CD4-positive, alpha-beta T cell (primary cell): ENCODE results near the gene AFG3L2. TPM values are rescaled to one million over a fixed set of nuclear protein-coding genes. Genes with fewer than 3 reads are reported as not detected.

ENCODE experiments used
- ATAC-seq: fragments of 200-7000 bp; cut with Tn5 transposase; one replicate; pipeline ENCODE4 v1.10.0; 2022; ENCODE audit warnings: mild to moderate bottlenecking; ENCODE audit not compliant: poor library complexity
- CTCF ChIA-PET: fragments of 350-600 bp; sonication (Branson Sonifier 250); formaldehyde crosslinking; loops from one replicate; lab custom pipeline; 2021; ENCODE audit warnings: antibody characterized with exemption, inconsistent platforms; lab: Charles Lee
- POLR2A ChIA-PET: fragments of 350-600 bp; sonication (Branson Sonifier 250); formaldehyde crosslinking; loops from one replicate; lab custom pipeline; 2021; ENCODE audit warnings: antibody characterized with exemption, inconsistent platforms; lab: Charles Lee
- DNase-seq, 14 experiments: peaks; one replicate each; pipeline ENCODE4 v3.0.0-alpha.2; 2013 to 2020; ENCODE audit warnings: mixed read lengths in 2 of 14
- H3K27ac ChIP-seq, 2 donors: one replicate each; pipeline versions ENCODE4 v1.5.1 to v1.7.0; 2013; ENCODE audit warnings: low read length in 2 of 2, low read depth in 1 of 2, mild to moderate bottlenecking in 1 of 2
- H3K27me3 ChIP-seq, 2 experiments: 1 replicate in 1 of 2; 2 replicates in 1 of 2; pipeline versions ENCODE4 v1.6.1 to v1.7.0; 2013; ENCODE audit warnings: low read length in 2 of 2, control low read depth in 1 of 2, mild to moderate bottlenecking in 1 of 2, moderate library complexity in 1 of 2; ENCODE audit not compliant: insufficient read depth in 2 of 2, control insufficient read depth in 1 of 2
- H3K36me3 ChIP-seq: one replicate; pipeline ENCODE4 v1.6.1; 2013; ENCODE audit warnings: low read length, control low read depth; ENCODE audit not compliant: insufficient read depth
- H3K4me1 ChIP-seq: one replicate; pipeline ENCODE4 v1.6.1; 2013; ENCODE audit warnings: low read length, control low read depth; ENCODE audit not compliant: insufficient read depth
- H3K4me3 ChIP-seq: one replicate; pipeline ENCODE4 v1.5.1; 2013; ENCODE audit warnings: mild to moderate bottlenecking, low read length, moderate library complexity
- H3K9me3 ChIP-seq, 2 experiments: 1 replicate in 1 of 2; 2 replicates in 1 of 2; pipeline versions ENCODE4 v1.6.1 to v1.7.0; 2013; ENCODE audit warnings: low read length in 2 of 2, mild to moderate bottlenecking in 2 of 2, control low read depth in 1 of 2, moderate library complexity in 1 of 2; ENCODE audit not compliant: control insufficient read depth in 1 of 2, insufficient read depth in 1 of 2
- H3K27ac Mint-ChIP-seq: one replicate; pipeline ENCODE4 v1.8.0; 2020; ENCODE audit warnings: mixed read lengths
- H3K27me3 Mint-ChIP-seq: one replicate; pipeline ENCODE4 v1.8.0; 2021; ENCODE audit warnings: mixed read lengths
- H3K36me3 Mint-ChIP-seq: one replicate; pipeline ENCODE4 v1.8.0; 2021; ENCODE audit warnings: low read depth, mixed read lengths
- H3K4me1 Mint-ChIP-seq: one replicate; pipeline ENCODE4 v1.8.0; 2021; ENCODE audit warnings: low read depth, mixed read lengths
- H3K4me3 Mint-ChIP-seq: one replicate; pipeline ENCODE4 v1.8.0; 2020; ENCODE audit warnings: mild to moderate bottlenecking, mixed read lengths
- H3K9me3 Mint-ChIP-seq: one replicate; pipeline ENCODE4 v1.8.0; 2020; ENCODE audit warnings: mixed read lengths
- CTCF ChIP-seq: fragments of 200-600 bp; IDR thresholded peaks from one replicate; pipeline ENCODE4 v1.8.0; 2022; ENCODE audit warnings: antibody characterized with exemption, mild to moderate bottlenecking
- intact Hi-C, 2 experiments: fragments of 100-400 bp; cut with DNase I in 1 of 2; cut with micrococcal nuclease in 1 of 2; formaldehyde crosslinking; loops; one replicate each; pipeline versions ENCODE4 v1.15.1 to v1.9.0; 2023 to 2025; cut with DNase I, micrococcal nuclease
- total RNA-seq, 174 experiments: library from RNA in 2 of 174; stranded (reverse) in 2 of 174; gene quantifications; one replicate each; pipeline ENCODE4 v1.2.3 and lab custom pipeline; 2021 to 2026

Gene AFG3L2
- total RNA-seq, 2 experiments from 2014 or later = 40.4 to 46.8 TPM

GRCh38 chr18:12324991-12325725 lies 51.9 kb downstream of the AFG3L2 start:
- ATAC-seq (no peak), DNase-seq (no peak)
- Mint-ChIP-seq H3K4me3 (no peak overlapping the region), H3K27ac (no peak overlapping the region), H3K4me1 (no peaks in the 10 kb centered on the region), H3K36me3 (peaks cover 55% of the 10 kb centered on the region), H3K27me3 (no peaks in the 10 kb centered on the region), H3K9me3 (no peaks in the 10 kb centered on the region)
- no peak overlapping the region for H3K4me3 ChIP-seq
- TF ChIP-seq CTCF = no peak
- POLR2A ChIA-PET = no interaction called here
- intact Hi-C loops = loop anchor here in 1 of 2 experiments (5.0 kb wide), 1 partner anchor 607 kb away; no protein-coding TSS in a partner anchor
- H3K27ac ChIP-seq = no peak overlapping the region
- peaks cover 0 to 9% of the 10 kb centered on the region in 2 experiments for H3K9me3 ChIP-seq
- H3K4me1 ChIP-seq = peaks cover 4% of the 10 kb centered on the region
- H3K36me3 ChIP-seq = peaks cover 43% of the 10 kb centered on the region
- CTCF ChIA-PET = no interaction called here
- H3K27me3 ChIP-seq = no peaks in the 10 kb centered on the region

- intact Hi-C loops = no loop called here
- ATAC-seq = no peak
- Mint-ChIP-seq H3K4me3 (no peak overlapping the region), H3K36me3 (peaks cover 18% of the 10 kb centered on the region), H3K27ac (no peak overlapping the region), H3K27me3 (no peaks in the 10 kb centered on the region), H3K4me1 (no peaks in the 10 kb centered on the region), H3K9me3 (no peaks in the 10 kb centered on the region)
- H3K9me3 ChIP-seq = peaks cover 0 to 9% of the 10 kb centered on the region in 2 experiments
- no peaks in the 10 kb centered on the region for H3K27me3 ChIP-seq
- no peaks in the 10 kb centered on the region for H3K4me1 ChIP-seq
- ChIA-PET POLR2A (no interaction called here), CTCF (interaction anchor here (0.6 kb wide), 1 partner anchor 1411 kb away, joined by 6 read pairs; no protein-coding TSS in a partner anchor)
- H3K27ac ChIP-seq = no peak overlapping the region
- no peak for TF ChIP-seq CTCF
- H3K4me3 ChIP-seq = no peak overlapping the region
- H3K36me3 ChIP-seq = peaks cover 15% of the 10 kb centered on the region
- no peak for DNase-seq
Measured at GRCh38 chr18:12321333-12321732, 55.7 kb downstream of the AFG3L2 start.

- ChIA-PET POLR2A (no interaction called here), CTCF (interaction anchor here (1.2 kb wide), 1 partner anchor 10 kb away, joined by 3 read pairs; no protein-coding TSS in a partner anchor)
- Histone ChIP-seq H3K4me3 (no peak overlapping the region), H3K36me3 (no peaks in the 10 kb centered on the region), H3K27me3 (no peaks in the 10 kb centered on the region), H3K27ac (no peak overlapping the region), H3K9me3 (no peaks in the 10 kb centered on the region), H3K4me1 (no peaks in the 10 kb centered on the region)
- no peaks in the 10 kb centered on the region for H3K9me3 Mint-ChIP-seq
- no peak for ATAC-seq
- no peak for TF ChIP-seq CTCF
- H3K4me1 Mint-ChIP-seq = no peaks in the 10 kb centered on the region
- no peak overlapping the region for H3K4me3 Mint-ChIP-seq
- H3K27ac Mint-ChIP-seq = no peak overlapping the region
- intact Hi-C loops = no loop called here
- DNase-seq = no peak
- H3K36me3 Mint-ChIP-seq = peaks cover 11% of the 10 kb centered on the region
- H3K27me3 Mint-ChIP-seq = no peaks in the 10 kb centered on the region
Measured at GRCh38 chr18:12318857-12319256, 58.2 kb downstream of the AFG3L2 start.
